MM.1S (cell line): ENCODE results near the gene FUZ.

Source experiments
- CTCF ChIP-seq: fragments of 300-600 bp; sonication (generic); IDR thresholded peaks from 2 replicates; pipeline ENCODE4 v1.5.1; 2016; ENCODE audit warnings: antibody characterized with exemption, low read length, mixed read lengths
- EZH2 ChIP-seq: fragments of 300-600 bp; sonication (generic); optimal IDR thresholded peaks from 2 replicates; pipeline ENCODE3; 2017; ENCODE audit warnings: low read depth, mild to moderate bottlenecking, antibody characterized with exemption, low read length, mixed read lengths

GRCh38 chr19:49853852-49854377, 40.8 kb upstream of the FUZ start:
- TF ChIP-seq CTCF (no peak), EZH2 (no peak)
